Breast epithelium (tissue), 3 donors: Measurements from ENCODE around the gene IL33.

ENCODE experiments used
- CTCF ChIP-seq, 3 donors: fragments of 450-650 bp; IDR thresholded peaks; one replicate each; pipeline ENCODE4 v1.5.1; 2016 to 2017; ENCODE audit warnings: antibody characterized with exemption in 3 of 3, mild to moderate bottlenecking in 3 of 3, moderate library complexity in 3 of 3
- POLR2A ChIP-seq: fragments of 450-650 bp; IDR thresholded peaks from one replicate; pipeline ENCODE4 v1.6.1; 2016; ENCODE audit warnings: antibody characterized with exemption, mild to moderate bottlenecking, moderate library complexity

- TF ChIP-seq POLR2A (no peak), CTCF (IDR thresholded peaks at IDR 0.05) (no peak)
These were observed 16.8 kb downstream of the IL33 start for GRCh38 chr9:6232336-6232945.
